ENCODE measurements around the gene MBD3L2B. TPM values are rescaled to one million over a fixed set of nuclear protein-coding genes. Genes with fewer than 3 reads are reported as not detected.

Gene MBD3L2B
- total RNA-seq, 4 donors from 2014 or later: not detected

GRCh38 chr19:6970443-6970842 lies 50.8 kb downstream of the MBD3L2B start:
- intact Hi-C loops (cut with DNase I; ENCODE audit: low total_unique reads): no loop called here

GRCh38 chr19:6970021-6970420 lies 51.2 kb downstream of the MBD3L2B start:
- Histone ChIP-seq H3K36me3 (no peaks in the 10 kb centered on the region), H3K27ac (no peak overlapping the region), H3K27me3 (no peaks in the 10 kb centered on the region), H3K9me3 (no peaks in the 10 kb centered on the region), H3K4me1 (no peaks in the 10 kb centered on the region), H3K4me3 (no peak overlapping the region)
- DNase-seq: no peak
- TF ChIP-seq CTCF (IDR thresholded peaks at IDR 0.05) (no peak), POLR2A (IDR thresholded peaks at IDR 0.05) (no peak)
- intact Hi-C loops (cut with DNase I; ENCODE audit: low total_unique reads): no loop called here

More at GRCh38 chr19:6970443-6970842, 50.8 kb downstream of the MBD3L2B start:
- no peak overlapping the region for H3K27ac ChIP-seq
- H3K4me1 ChIP-seq: no peaks in the 10 kb centered on the region
- H3K36me3 ChIP-seq: no peaks in the 10 kb centered on the region
- TF ChIP-seq CTCF (IDR thresholded peaks at IDR 0.05): no peak
- TF ChIP-seq POLR2A (IDR thresholded peaks at IDR 0.05): no peak
- no peaks in the 10 kb centered on the region for H3K9me3 ChIP-seq
- no peak for DNase-seq
- no peaks in the 10 kb centered on the region for H3K27me3 ChIP-seq
- H3K4me3 ChIP-seq: no peak overlapping the region

- intact Hi-C loops (cut with DNase I; ENCODE audit: low total_unique reads): no loop called here
- Histone ChIP-seq H3K27me3 (no peaks in the 10 kb centered on the region), H3K27ac (no peak overlapping the region), H3K4me1 (no peaks in the 10 kb centered on the region), H3K9me3 (no peaks in the 10 kb centered on the region), H3K4me3 (no peak overlapping the region), H3K36me3 (no peaks in the 10 kb centered on the region)
- DNase-seq: no peak
- no peak for TF ChIP-seq POLR2A (IDR thresholded peaks at IDR 0.05)
These were observed 51.7 kb downstream of the MBD3L2B start for GRCh38 chr19:6969490-6969889.

Other genes starting within 250 kb of the MBD3L2B start
- 1 to 10 TPM in 3 of 4 donors, under 1 TPM in 1; 0.29 to 7.9 (median 4.6) TPM for gene VAV1, start 248.7 kb downstream of the MBD3L2B start, total RNA-seq
- 1 to 10 TPM in 1 of 4 donors, under 1 TPM in 1, not detected in 2; 0.21 to 1.0 TPM for gene ADGRE1, start 133.9 kb downstream of the MBD3L2B start, total RNA-seq
- gene MBD3L5, start 9.1 kb upstream of the MBD3L2B start, total RNA-seq: not detected
- gene MBD3L4, start 18.7 kb upstream of the MBD3L2B start, total RNA-seq: not detected
- not detected for gene MBD3L2, start 27.9 kb upstream of the MBD3L2B start, total RNA-seq
- not detected for gene MBD3L3, start 37.2 kb upstream of the MBD3L2B start, total RNA-seq
- 10 to 100 TPM in 3 of 4 donors, 1 to 10 TPM in 1; 7.6 to 34.9 (median 15.7) TPM for gene ZNF557, start 48.3 kb upstream of the MBD3L2B start, total RNA-seq